Peyer's patch (tissue), 4 donors: Measurements from ENCODE around the gene G6PC1.

Experiments used
- CTCF ChIP-seq, 6 experiments: fragments of 450-650 bp in 4 of 6; fragments of 200-600 bp in 2 of 6; sonication (generic) in 1 of 6; IDR thresholded peaks; one replicate each; pipeline ENCODE4 v1.5.1; 2017 to 2019; ENCODE audit warnings: antibody characterized with exemption in 6 of 6, mild to moderate bottlenecking in 3 of 6, moderate library complexity in 1 of 6
- POLR2A ChIP-seq, 2 donors: fragments of 450-650 bp; IDR thresholded peaks; one replicate each; pipeline ENCODE4 v1.5.1; 2017; ENCODE audit warnings: antibody characterized with exemption in 2 of 2, mild to moderate bottlenecking in 2 of 2, moderate library complexity in 2 of 2

GRCh38 chr17:42855048-42855596, 45.5 kb upstream of the G6PC1 start:
- TF ChIP-seq CTCF (IDR thresholded peaks at IDR 0.05) (no peak), POLR2A (IDR thresholded peaks at IDR 0.05) (no peak)
